Chondrocyte (in vitro differentiated cells): ENCODE data around the gene SLC40A1. TPM values are rescaled to one million over a fixed set of nuclear protein-coding genes. Genes with fewer than 3 reads are reported as not detected.

ENCODE experiments used
- DNase-seq: peaks from one replicate; pipeline ENCODE4 v3.0.0; 2021; ENCODE audit warnings: mixed read lengths, low spot score
- H3K27ac Mint-ChIP-seq: one replicate; pipeline ENCODE4 v1.8.0; 2021; ENCODE audit warnings: mild to moderate bottlenecking, moderate library complexity, mixed read lengths; ENCODE audit not compliant: unreplicated experiment
- H3K27me3 Mint-ChIP-seq: 2 replicates; pipeline ENCODE4 v1.8.0; 2021; ENCODE audit warnings: low read depth, mixed read lengths
- H3K36me3 Mint-ChIP-seq: 2 replicates; pipeline ENCODE4 v1.8.0; 2021; ENCODE audit warnings: low read depth, mixed read lengths
- H3K4me1 Mint-ChIP-seq: 2 replicates; pipeline ENCODE4 v1.8.0; 2021; ENCODE audit warnings: low read depth, mild to moderate bottlenecking, mixed read lengths
- H3K4me3 Mint-ChIP-seq: one replicate; pipeline ENCODE4 v1.8.0; 2021; ENCODE audit warnings: mild to moderate bottlenecking, moderate library complexity, mixed read lengths; ENCODE audit not compliant: unreplicated experiment
- H3K9me3 Mint-ChIP-seq: 2 replicates; pipeline ENCODE4 v1.8.0; 2021; ENCODE audit warnings: low read depth, mixed read lengths
- total RNA-seq: library from RNA; stranded (reverse); gene quantifications from 3 replicates; pipeline ENCODE4 v1.2.1, GENCODE V29; 2021
- TF ChIP-seq, protein P1 (sequence below): fragments of 200-600 bp; sonication (generic); IDR thresholded peaks from 2 replicates; pipeline ENCODE4 v1.5.0; 2021; ENCODE audit warnings: antibody characterized with exemption, mild to moderate bottlenecking, moderate library complexity

The SLC40A1 gene
- total RNA-seq, 1 donor from 2014 or later, result 20.3 TPM

GRCh38 chr2:189577121-189577520 lies 3.5 kb downstream of the SLC40A1 start:
- DNase-seq, result no peak
- H3K36me3 Mint-ChIP-seq, result peaks cover 16% of the 10 kb centered on the region
- H3K4me3 Mint-ChIP-seq, result peak overlapping the region; percentile 31
- peaks cover 66% of the 10 kb centered on the region for H3K4me1 Mint-ChIP-seq
- TF ChIP-seq, protein P1, sequence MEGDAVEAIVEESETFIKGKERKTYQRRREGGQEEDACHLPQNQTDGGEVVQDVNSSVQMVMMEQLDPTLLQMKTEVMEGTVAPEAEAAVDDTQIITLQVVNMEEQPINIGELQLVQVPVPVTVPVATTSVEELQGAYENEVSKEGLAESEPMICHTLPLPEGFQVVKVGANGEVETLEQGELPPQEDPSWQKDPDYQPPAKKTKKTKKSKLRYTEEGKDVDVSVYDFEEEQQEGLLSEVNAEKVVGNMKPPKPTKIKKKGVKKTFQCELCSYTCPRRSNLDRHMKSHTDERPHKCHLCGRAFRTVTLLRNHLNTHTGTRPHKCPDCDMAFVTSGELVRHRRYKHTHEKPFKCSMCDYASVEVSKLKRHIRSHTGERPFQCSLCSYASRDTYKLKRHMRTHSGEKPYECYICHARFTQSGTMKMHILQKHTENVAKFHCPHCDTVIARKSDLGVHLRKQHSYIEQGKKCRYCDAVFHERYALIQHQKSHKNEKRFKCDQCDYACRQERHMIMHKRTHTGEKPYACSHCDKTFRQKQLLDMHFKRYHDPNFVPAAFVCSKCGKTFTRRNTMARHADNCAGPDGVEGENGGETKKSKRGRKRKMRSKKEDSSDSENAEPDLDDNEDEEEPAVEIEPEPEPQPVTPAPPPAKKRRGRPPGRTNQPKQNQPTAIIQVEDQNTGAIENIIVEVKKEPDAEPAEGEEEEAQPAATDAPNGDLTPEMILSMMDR, result no peak
- H3K27me3 Mint-ChIP-seq, result no peaks in the 10 kb centered on the region
- no peaks in the 10 kb centered on the region for H3K9me3 Mint-ChIP-seq
- H3K27ac Mint-ChIP-seq, result no peak overlapping the region

GRCh38 chr2:189576396-189576795 lies 4.2 kb downstream of the SLC40A1 start:
- TF ChIP-seq, protein P1, result no peak
- H3K9me3 Mint-ChIP-seq, result no peaks in the 10 kb centered on the region
- H3K27me3 Mint-ChIP-seq, result no peaks in the 10 kb centered on the region

GRCh38 chr2:189574793-189575475 lies 5.7 kb downstream of the SLC40A1 start:
- H3K27me3 Mint-ChIP-seq, result no peaks in the 10 kb centered on the region
- DNase-seq, result no peak
- peaks cover 63% of the 10 kb centered on the region for H3K4me1 Mint-ChIP-seq
- H3K36me3 Mint-ChIP-seq, result peaks cover 16% of the 10 kb centered on the region
- no peaks in the 10 kb centered on the region for H3K9me3 Mint-ChIP-seq
- TF ChIP-seq, protein P1, result no peak
- H3K4me3 Mint-ChIP-seq, result no peak overlapping the region
- H3K27ac Mint-ChIP-seq, result peak overlapping the region; percentile 34

More at GRCh38 chr2:189576396-189576795, 4.2 kb downstream of the SLC40A1 start:
- DNase-seq, result no peak
- Mint-ChIP-seq H3K4me3 (no peak overlapping the region), H3K36me3 (peaks cover 16% of the 10 kb centered on the region), H3K27ac (no peak overlapping the region), H3K4me1 (peaks cover 62% of the 10 kb centered on the region)

DNA sequence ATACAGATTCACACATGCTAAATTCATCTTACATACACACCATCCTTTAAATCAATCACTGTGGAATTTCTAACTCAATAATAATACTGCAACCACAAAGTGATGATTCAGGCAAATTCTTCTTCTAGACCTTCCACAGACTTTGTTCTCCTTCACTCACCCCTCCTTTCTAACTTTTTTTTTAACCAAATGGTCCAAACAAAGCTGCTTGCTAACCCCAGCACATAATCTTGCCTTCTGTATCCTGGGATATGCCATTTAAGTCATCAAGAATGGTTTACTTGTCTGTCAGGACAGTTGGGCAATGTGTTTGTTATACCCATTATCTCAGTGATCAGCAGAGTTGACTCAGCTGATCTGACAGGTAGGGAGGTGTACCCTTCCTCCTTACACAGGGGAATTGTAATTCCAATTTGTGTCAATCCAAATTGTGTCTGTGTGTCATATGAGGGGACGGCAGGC lies 10.0 kb downstream of the SLC40A1 start:
- H3K9me3 Mint-ChIP-seq, result peaks cover 6% of the 10 kb centered on the region
- H3K27ac Mint-ChIP-seq, result peak overlapping the region; percentile 25
- peaks cover 29% of the 10 kb centered on the region for H3K36me3 Mint-ChIP-seq
- H3K4me1 Mint-ChIP-seq, result peaks cover 61% of the 10 kb centered on the region
- H3K4me3 Mint-ChIP-seq, result no peak overlapping the region
- no peak for DNase-seq
- TF ChIP-seq, protein P1, result no peak
- no peaks in the 10 kb centered on the region for H3K27me3 Mint-ChIP-seq

GRCh38 chr2:189569295-189569910 lies 11.2 kb downstream of the SLC40A1 start:
- H3K9me3 Mint-ChIP-seq, result peaks cover 9% of the 10 kb centered on the region
- H3K4me1 Mint-ChIP-seq, result peaks cover 55% of the 10 kb centered on the region
- peaks cover 34% of the 10 kb centered on the region for H3K36me3 Mint-ChIP-seq
- no peak for DNase-seq
- no peaks in the 10 kb centered on the region for H3K27me3 Mint-ChIP-seq
- TF ChIP-seq, protein P1, result peak; percentile 69
- H3K4me3 Mint-ChIP-seq, result peak overlapping the region; percentile 49
- peak overlapping the region; percentile 96 for H3K27ac Mint-ChIP-seq
